ENCODE measurements around the gene TMC1.

DNA sequence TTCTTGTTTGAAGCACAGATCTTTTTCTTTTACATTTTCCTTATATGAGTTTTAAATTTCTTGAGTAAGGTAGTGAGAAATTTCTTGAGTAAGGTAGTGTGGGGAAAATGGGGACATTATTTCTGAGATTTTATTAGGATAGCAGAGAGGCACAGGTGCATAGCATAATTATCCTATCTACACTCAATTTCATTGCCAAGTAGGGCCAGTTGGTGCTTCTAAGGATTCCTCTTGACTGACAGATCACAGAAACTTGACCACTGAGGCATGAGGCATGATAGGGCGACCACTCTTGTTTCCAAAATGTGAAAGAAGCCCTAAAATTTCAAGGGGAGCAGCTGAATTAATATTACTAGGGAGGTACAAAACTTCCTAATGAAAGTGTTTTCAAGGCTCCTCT is 31.4 kb upstream of the TMC1 start:
- TF ChIP-seq CTCF (IDR thresholded peaks at IDR 0.05) (no peak), EZH2 (IDR thresholded peaks at IDR 0.05) (no peak), EZH2phosphoT487 (IDR thresholded peaks at IDR 0.05) (no peak)

Data from neural progenitor cell (in vitro differentiated cells).